ENCODE results near the gene MAP3K20. TPM values are rescaled to one million over a fixed set of nuclear protein-coding genes. Genes with fewer than 3 reads are reported as not detected.

MAP3K20 gene
- total RNA-seq, 3 donors from 2014 or later = 34.8 to 67.0 (median 42.9) TPM

- no peak for DNase-seq (ENCODE audit: low spot score in 2 of 2)
- H3K27ac ChIP-seq = no peak overlapping the region
- TF ChIP-seq CTCF (IDR thresholded peaks at IDR 0.05) = no peak
- no peak for TF ChIP-seq POLR2AphosphoS5 (IDR thresholded peaks at IDR 0.05)
- no peak for TF ChIP-seq POLR2A (IDR thresholded peaks at IDR 0.05)
- H3K4me1 ChIP-seq = no peaks in the 10 kb centered on the region
- no peaks in the 10 kb centered on the region for H3K36me3 ChIP-seq
- no peak overlapping the region for H3K4me3 ChIP-seq
- no peaks in the 10 kb centered on the region for H3K27me3 ChIP-seq
- intact Hi-C loops (cut with DNase I; ENCODE audit: low total_unique reads) = no loop called here
- H3K9me3 ChIP-seq = no peaks in the 10 kb centered on the region
Observed at GRCh38 chr2:173028671-173029070, 47.0 kb upstream of the MAP3K20 start.

- TF ChIP-seq POLR2A (IDR thresholded peaks at IDR 0.05) (no peak), POLR2AphosphoS5 (IDR thresholded peaks at IDR 0.05) (no peak), CTCF (IDR thresholded peaks at IDR 0.05) (no peak)
- peak in 1 of 2 donors; percentile 52 for DNase-seq (ENCODE audit: low spot score in 2 of 2)
- no peak overlapping the region for H3K4me3 ChIP-seq
- H3K36me3 ChIP-seq = no peaks in the 10 kb centered on the region
- no peaks in the 10 kb centered on the region for H3K27me3 ChIP-seq
- intact Hi-C loops (cut with DNase I; ENCODE audit: low total_unique reads) = no loop called here
- no peaks in the 10 kb centered on the region for H3K9me3 ChIP-seq
- peak overlapping the region; percentile 50 to 68 for H3K27ac ChIP-seq
- H3K4me1 ChIP-seq = no peaks in the 10 kb centered on the region
Observed at GRCh38 chr2:173030561-173031490, 44.8 kb upstream of the MAP3K20 start.

GRCh38 chr2:173032032-173032431 is 43.6 kb upstream of the MAP3K20 start:
- DNase-seq (ENCODE audit: low spot score in 2 of 2) = no peak
- Histone ChIP-seq H3K9me3 (no peaks in the 10 kb centered on the region), H3K4me3 (no peak overlapping the region), H3K27ac (peak overlapping the region in 1 of 2 donors; percentile 68), H3K36me3 (no peaks in the 10 kb centered on the region), H3K4me1 (no peaks in the 10 kb centered on the region), H3K27me3 (no peaks in the 10 kb centered on the region)
- no peak for TF ChIP-seq POLR2AphosphoS5 (IDR thresholded peaks at IDR 0.05)
- TF ChIP-seq CTCF (IDR thresholded peaks at IDR 0.05) = no peak
- TF ChIP-seq POLR2A (IDR thresholded peaks at IDR 0.05) = no peak
- intact Hi-C loops (cut with DNase I; ENCODE audit: low total_unique reads) = no loop called here

GRCh38 chr2:173033084-173033483 is 42.6 kb upstream of the MAP3K20 start:
- no peak overlapping the region for H3K27ac ChIP-seq
- intact Hi-C loops (cut with DNase I; ENCODE audit: low total_unique reads) = no loop called here

More at GRCh38 chr2:173033084-173033483, 42.6 kb upstream of the MAP3K20 start:
- Histone ChIP-seq H3K4me3 (no peak overlapping the region), H3K36me3 (no peaks in the 10 kb centered on the region), H3K9me3 (no peaks in the 10 kb centered on the region), H3K27me3 (no peaks in the 10 kb centered on the region), H3K4me1 (no peaks in the 10 kb centered on the region)
- TF ChIP-seq POLR2A (IDR thresholded peaks at IDR 0.05) (no peak), CTCF (IDR thresholded peaks at IDR 0.05) (no peak), POLR2AphosphoS5 (IDR thresholded peaks at IDR 0.05) (no peak)
- DNase-seq (ENCODE audit: low spot score in 2 of 2) = no peak
